SK-N-SH (cell line): Measurements from ENCODE around the gene CCR8. TPM values are rescaled to one million over a fixed set of nuclear protein-coding genes. Genes with fewer than 3 reads are reported as not detected.

Source experiments
- CTCF ChIA-PET: fragments of 300-600, 350-600 bp; formaldehyde crosslinking; extraction: SDS; loops from one replicate; lab custom pipeline; 2021; lab: Yijun Ruan, JAX
- POLR2A ChIA-PET: fragments of 350-600 bp; sonication (Branson Sonifier 250); formaldehyde crosslinking; extraction: SDS; loops from one replicate; lab custom pipeline; 2020; ENCODE audit warnings: antibody characterized with exemption, inconsistent platforms; lab: Yijun Ruan, JAX
- DNase-seq: peaks from one replicate; pipeline ENCODE4 v3.0.0; 2012
- H2AFZ ChIP-seq: fragments of 200-600 bp; sonication (generic); 2 replicates; pipeline ENCODE4 v1.8.1; 2016; ENCODE audit warnings: antibody characterized with exemption, mild to moderate bottlenecking, low read depth
- H3F3A ChIP-seq: fragments of 200-600 bp; sonication (generic); replicated peaks from 2 replicates; pipeline ENCODE3; 2016; ENCODE audit warnings: antibody characterized with exemption, mild to moderate bottlenecking; ENCODE audit not compliant: insufficient read depth
- H3K27ac ChIP-seq, 2 experiments: fragments of 200-500 bp in 1 of 2; fragments of 200-600 bp in 1 of 2; sonication (Bioruptor generic) in 1 of 2; sonication (generic), shearing (Covaris generic) in 1 of 2; 2 replicates each; pipeline versions ENCODE4 v1.5.1 to v1.6.1; 2014 to 2016; ENCODE audit warnings: low read depth in 2 of 2, inconsistent platforms in 1 of 2, low read length in 1 of 2, mild to moderate bottlenecking in 1 of 2, mixed read lengths in 1 of 2
- H3K27me3 ChIP-seq: fragments of 200-600 bp; sonication (generic), shearing (Covaris generic); 2 replicates; pipeline ENCODE4 v1.6.1; 2016; ENCODE audit warnings: mixed run types; ENCODE audit not compliant: insufficient read depth
- H3K36me3 ChIP-seq, 2 experiments: fragments of 200-500 bp in 1 of 2; fragments of 200-600 bp in 1 of 2; sonication (Bioruptor generic) in 1 of 2; sonication (generic) in 1 of 2; replicated peaks in 1 of 2; 2 replicates each; pipeline versions ENCODE3 to v1.5.1; 2014 to 2016; ENCODE audit warnings: low read length in 1 of 2, mild to moderate bottlenecking in 1 of 2; ENCODE audit not compliant: insufficient read depth in 2 of 2, control insufficient read depth in 1 of 2
- H3K4me1 ChIP-seq, 2 experiments: fragments of 200-500 bp in 1 of 2; fragments of 200-600 bp in 1 of 2; sonication (Bioruptor generic) in 1 of 2; sonication (generic), shearing (Covaris generic) in 1 of 2; 2 replicates each; pipeline versions ENCODE4 v1.5.1 to v1.6.1; 2014 to 2016; ENCODE audit warnings: low read depth in 1 of 2, low read length in 1 of 2, mixed run types in 1 of 2; ENCODE audit not compliant: insufficient read depth in 2 of 2, control insufficient read depth in 1 of 2
- H3K4me2 ChIP-seq: fragments of 200-600 bp; sonication (generic), shearing (Covaris generic); 2 replicates; pipeline ENCODE4 v1.6.1; 2017; ENCODE audit warnings: mixed run types
- H3K4me3 ChIP-seq, 2 experiments: fragments of 200-500 bp in 1 of 2; fragments of 200-600 bp in 1 of 2; sonication (Bioruptor generic) in 1 of 2; sonication (generic), shearing (Covaris generic) in 1 of 2; 2 replicates each; pipeline versions ENCODE4 v1.5.1 to v1.8.1; 2014 to 2016; ENCODE audit warnings: low read depth in 2 of 2, inconsistent platforms in 1 of 2, low read length in 1 of 2, mild to moderate bottlenecking in 1 of 2, mixed read lengths in 1 of 2, moderate library complexity in 1 of 2
- H3K79me2 ChIP-seq: fragments of 200-600 bp; sonication (generic); 2 replicates; pipeline ENCODE4 v1.8.1; 2017; ENCODE audit warnings: mild to moderate bottlenecking; ENCODE audit not compliant: insufficient read depth
- H3K9ac ChIP-seq: fragments of 200-600 bp; sonication (generic); 2 replicates; pipeline ENCODE4 v1.6.1; 2017; ENCODE audit warnings: mixed run types
- H3K9me2 ChIP-seq: fragments of 200-600 bp; sonication (generic); 2 replicates; pipeline ENCODE4 v1.6.1; 2017; ENCODE audit warnings: mixed run types
- H3K9me3 ChIP-seq: fragments of 200-600 bp; sonication (generic); 2 replicates; pipeline ENCODE4 v1.6.1; 2017; ENCODE audit warnings: mixed run types, mild to moderate bottlenecking, moderate library complexity
- H4K20me1 ChIP-seq: fragments of 200-600 bp; sonication (generic); 2 replicates; pipeline ENCODE4 v1.6.1; 2017; ENCODE audit warnings: mild to moderate bottlenecking, mixed run types; ENCODE audit not compliant: insufficient read depth
- CTCF ChIP-seq: fragments of 200-600 bp; sonication (generic); IDR thresholded peaks from 2 replicates; pipeline ENCODE4 v1.6.1; 2017; ENCODE audit warnings: antibody characterized with exemption, mild to moderate bottlenecking, moderate library complexity
- EP300 ChIP-seq, 2 experiments: IDR thresholded peaks; 2 replicates each; pipeline versions ENCODE4 v1.4.0 to v1.6.1; 2012; ENCODE audit warnings: borderline replicate concordance in 1 of 2, low read depth in 1 of 2, low read length in 1 of 2
- FOXJ3 ChIP-seq: sonication (generic); formaldehyde crosslinking; IDR thresholded peaks from 2 replicates; pipeline ENCODE4 v1.5.1; 2020; ENCODE audit warnings: mild to moderate bottlenecking, missing genetic modification reagents
- MEF2A ChIP-seq: IDR thresholded peaks from 2 replicates; pipeline ENCODE4 v1.4.0; 2012; ENCODE audit warnings: low read depth, borderline replicate concordance
- MXI1 ChIP-seq: IDR thresholded peaks from 2 replicates; pipeline ENCODE4 v1.6.1; 2012; ENCODE audit warnings: mild to moderate bottlenecking, low read depth, low read length, improper control_type of control experiment
- NFIC ChIP-seq: IDR thresholded peaks from 2 replicates; pipeline ENCODE4 v1.4.0; 2012; ENCODE audit warnings: borderline replicate concordance
- NRF1 ChIP-seq: IDR thresholded peaks from 2 replicates; pipeline ENCODE4 v1.6.1; 2012; ENCODE audit warnings: low read depth, mild to moderate bottlenecking, low read length
- PBX3 ChIP-seq: IDR thresholded peaks from 2 replicates; pipeline ENCODE4; 2012
- POLR2AphosphoS5 ChIP-seq: IDR thresholded peaks from 2 replicates; pipeline ENCODE4 v1.6.1; 2012; ENCODE audit warnings: low read depth, low read length
- RAD21 ChIP-seq: IDR thresholded peaks from 2 replicates; pipeline ENCODE4 v1.6.1; 2012; ENCODE audit warnings: mild to moderate bottlenecking, low read length
- RFX5 ChIP-seq: IDR thresholded peaks from 2 replicates; pipeline ENCODE4 v1.6.1; 2012; ENCODE audit warnings: mild to moderate bottlenecking, improper control_type of control experiment, low read length
- SMC3 ChIP-seq: IDR thresholded peaks from 2 replicates; pipeline ENCODE4 v1.6.1; 2012; ENCODE audit warnings: low read depth, low read length, improper control_type of control experiment
- TAF1 ChIP-seq: IDR thresholded peaks from 2 replicates; pipeline ENCODE4 v1.6.1; 2012; ENCODE audit warnings: low read depth, mild to moderate bottlenecking, low read length, moderate library complexity, borderline replicate concordance
- TCF12 ChIP-seq: IDR thresholded peaks from 2 replicates; pipeline ENCODE4 v1.4.0; 2012
- TEAD4 ChIP-seq: IDR thresholded peaks from 2 replicates; pipeline ENCODE4 v1.4.0; 2012; ENCODE audit warnings: mild to moderate bottlenecking, borderline replicate concordance; ENCODE audit not compliant: insufficient read depth
- USF1 ChIP-seq: IDR thresholded peaks from 2 replicates; pipeline ENCODE4 v1.4.0; 2012; ENCODE audit warnings: low read depth, borderline replicate concordance
- USF2 ChIP-seq: fragments of 150-350 bp; IDR thresholded peaks from 2 replicates; pipeline ENCODE4 v1.6.1; 2017; ENCODE audit warnings: antibody characterized with exemption, low read length, low read depth, borderline replicate concordance
- YY1 ChIP-seq: IDR thresholded peaks from 2 replicates; pipeline ENCODE4 v1.4.0; 2012; ENCODE audit warnings: low read depth, mild to moderate bottlenecking
- polyA plus RNA-seq, 3 experiments: library from polyadenylated mRNA; depleted of rRNA; stranded (reverse); fragments of >200 nt; gene quantifications; 2 replicates each; pipeline ENCODE4 v1.2.3, GENCODE V29; 2012

The CCR8 gene
- polyA plus RNA-seq, 1 of the 3 experiments (the other 2 are of a cell fraction), result not detected

- TF ChIP-seq FOXJ3 (no peak), TAF1 (no peak), TEAD4 (no peak), TCF12 (no peak), YY1 (no peak), SMC3 (no peak), USF1 (no peak), POLR2AphosphoS5 (no peak), RAD21 (no peak), CTCF (no peak), MXI1 (no peak), EP300 (IDR thresholded peaks at IDR 0.05; ENCODE audit: borderline replicate concordance in 1 of 2, low read depth in 1 of 2, low read length in 1 of 2) (no peak), NRF1 (no peak), USF2 (no peak), MEF2A (no peak), NFIC (no peak)
- H3K27me3 ChIP-seq, result no peaks in the 10 kb centered on the region
Measured at GRCh38 chr3:39343760-39344159, 14.3 kb downstream of the CCR8 start.

GRCh38 chr3:39344746-39345344, 15.3 kb downstream of the CCR8 start:
- no peaks in the 10 kb centered on the region for H3K27me3 ChIP-seq
- H3K79me2 ChIP-seq, result no peaks in the 10 kb centered on the region
- no peak overlapping the region for H2AFZ ChIP-seq
- H3K9ac ChIP-seq, result no peak overlapping the region
- H3F3A ChIP-seq, result no peaks in the 10 kb centered on the region
- no peaks in the 10 kb centered on the region for H3K36me3 ChIP-seq
- H3K4me1 ChIP-seq, result peaks cover 0 to 2% of the 10 kb centered on the region in 2 experiments; a peak in 1 of 4 replicates
- POLR2A ChIA-PET, result no interaction called here
- TF ChIP-seq RFX5 (no peak), PBX3 (no peak)
- no peak overlapping the region for H3K27ac ChIP-seq
- no peak for DNase-seq
- no peaks in the 10 kb centered on the region for H3K9me2 ChIP-seq
- CTCF ChIA-PET, result no interaction called here
- H3K9me3 ChIP-seq, result no peaks in the 10 kb centered on the region
- no peak overlapping the region for H3K4me3 ChIP-seq
- H3K4me2 ChIP-seq, result no peak overlapping the region
- H4K20me1 ChIP-seq, result no peaks in the 10 kb centered on the region

More at GRCh38 chr3:39343760-39344159, 14.3 kb downstream of the CCR8 start:
- Histone ChIP-seq H2AFZ (no peak overlapping the region), H3K36me3 (no peaks in the 10 kb centered on the region), H3K4me3 (no peak overlapping the region), H3K9me3 (no peaks in the 10 kb centered on the region), H3K79me2 (no peaks in the 10 kb centered on the region), H3K4me1 (peaks cover 0 to 2% of the 10 kb centered on the region in 2 experiments; a peak in 1 of 4 replicates), H3K9ac (no peak overlapping the region), H4K20me1 (no peaks in the 10 kb centered on the region), H3K27ac (no peak overlapping the region), H3K9me2 (no peaks in the 10 kb centered on the region), H3K4me2 (no peak overlapping the region), H3F3A (no peaks in the 10 kb centered on the region)
- ChIA-PET CTCF (no interaction called here), POLR2A (no interaction called here)
- DNase-seq, result no peak
